HG03103 (cell line): Measurements from ENCODE around the gene S100A5.

Experiments used
- ATAC-seq: cut with Tn5 transposase; IDR thresholded peaks from one replicate; pipeline ENCODE4 v1.9.1; 2021; ENCODE audit warnings: low read depth; ENCODE audit not compliant: unreplicated experiment

The S100A5 gene

GRCh38 chr1:153513023-153513422 is 27.7 kb downstream of the S100A5 start:
- no peak for ATAC-seq

GRCh38 chr1:153510984-153511410 is 29.7 kb downstream of the S100A5 start:
- no peak for ATAC-seq

GRCh38 chr1:153509729-153510354 is 30.9 kb downstream of the S100A5 start:
- no peak for ATAC-seq

- no peak for ATAC-seq
Measured at GRCh38 chr1:153509036-153509435, 31.7 kb downstream of the S100A5 start.

- ATAC-seq: no peak
Measured at GRCh38 chr1:153507926-153508583, 32.7 kb downstream of the S100A5 start.

GRCh38 chr1:153506831-153507413 is 33.8 kb downstream of the S100A5 start:
- no peak for ATAC-seq

- ATAC-seq: no peak
Measured at GRCh38 chr1:153506386-153506785, 34.3 kb downstream of the S100A5 start.

- no peak for ATAC-seq
Measured at GRCh38 chr1:153505576-153505975, 35.2 kb downstream of the S100A5 start.

GRCh38 chr1:153503766-153504165 is 37.0 kb downstream of the S100A5 start:
- no peak for ATAC-seq

GRCh38 chr1:153498746-153499145 is 42.0 kb downstream of the S100A5 start:
- ATAC-seq: no peak

GRCh38 chr1:153495536-153495935 is 45.2 kb downstream of the S100A5 start:
- ATAC-seq: no peak

GRCh38 chr1:153494976-153495535 is 45.7 kb downstream of the S100A5 start:
- ATAC-seq: no peak

- ATAC-seq: no peak
Measured at GRCh38 chr1:153493343-153493960, 47.3 kb downstream of the S100A5 start.

- no peak for ATAC-seq
Measured at GRCh38 chr1:153490272-153491051, 50.3 kb downstream of the S100A5 start.

- ATAC-seq: no peak
Measured at GRCh38 chr1:153488731-153489130, 52.0 kb downstream of the S100A5 start.

GRCh38 chr1:153487707-153488106 is 53.0 kb downstream of the S100A5 start:
- ATAC-seq: no peak
